NCI-H2029 (cell line): ENCODE results near the gene RPL39.
"Not testable (repeated sequence)": the region's sequence is repeated elsewhere in the genome, so short reads cannot be mapped to it uniquely, and the experiment has no call there.

Experiments
- DNase-seq: peaks from one replicate; lab custom pipeline; 2025; lab: John Stamatoyannopoulos, UW

Gene RPL39

DNA sequence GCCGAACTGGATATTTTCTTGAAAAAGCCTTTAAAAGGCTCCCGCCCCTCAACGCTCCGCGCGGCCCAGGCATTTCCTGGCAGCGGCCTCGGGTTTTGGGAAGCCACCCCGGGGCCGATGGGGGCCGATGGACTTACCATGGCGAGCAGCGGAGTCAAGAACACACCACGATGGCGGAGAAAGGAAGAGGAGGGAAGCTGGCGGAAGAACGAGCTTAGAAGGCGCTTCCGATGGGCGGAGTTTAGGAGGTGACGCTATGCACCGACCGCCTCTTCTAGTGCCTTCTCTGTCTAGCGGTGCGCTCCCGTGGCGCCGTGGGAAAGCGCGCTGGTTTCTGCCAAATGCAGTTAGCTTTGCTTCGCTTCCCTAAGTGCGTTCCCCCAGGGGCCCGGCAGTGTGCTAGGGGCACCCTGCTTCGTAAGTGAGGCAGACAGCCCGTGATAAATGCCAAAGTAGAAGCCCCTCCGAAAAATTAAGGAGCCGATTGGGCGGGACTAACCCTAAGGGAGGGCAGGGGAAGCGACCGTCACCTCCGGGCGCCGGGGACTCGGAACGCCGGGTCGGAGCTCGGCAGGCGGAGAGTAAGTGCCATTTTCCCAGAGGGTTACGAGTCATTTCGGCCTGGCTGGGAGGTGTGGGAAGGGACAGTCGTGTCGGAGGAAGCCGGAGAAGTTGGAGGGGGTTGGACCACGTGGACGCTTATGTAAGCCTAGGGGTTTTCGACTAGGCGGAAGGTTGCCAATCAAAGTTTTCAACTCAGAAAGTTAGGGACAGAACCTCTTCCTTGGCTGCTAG is at the start of gene RPL39:
TSS of gene RPL39 (minus strand) at position 194 of the 795 bp plus-strand sequence. CDS start at position 140, 54 bp downstream.
- peak; percentile 83 for DNase-seq

DNA sequence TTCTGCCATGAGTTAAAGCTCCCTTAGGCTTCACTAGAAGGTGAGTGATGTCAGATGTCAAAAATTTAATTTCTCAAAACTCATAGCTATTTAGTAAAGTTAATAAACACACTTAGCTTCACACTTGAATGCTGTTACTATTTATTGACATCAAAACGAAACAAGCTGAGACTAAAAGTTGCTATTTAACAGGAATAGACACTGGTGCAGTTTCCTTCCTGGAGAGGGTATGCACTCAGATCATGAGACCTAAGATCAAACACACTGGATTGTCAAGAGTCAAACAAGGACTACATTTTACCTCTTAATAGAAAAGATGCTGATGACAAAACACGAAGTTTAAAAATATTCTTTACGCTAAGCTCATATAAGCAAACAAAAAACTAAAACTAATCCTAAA is 42.5 kb upstream of the RPL39 start:
- DNase-seq, result no peak

DNA sequence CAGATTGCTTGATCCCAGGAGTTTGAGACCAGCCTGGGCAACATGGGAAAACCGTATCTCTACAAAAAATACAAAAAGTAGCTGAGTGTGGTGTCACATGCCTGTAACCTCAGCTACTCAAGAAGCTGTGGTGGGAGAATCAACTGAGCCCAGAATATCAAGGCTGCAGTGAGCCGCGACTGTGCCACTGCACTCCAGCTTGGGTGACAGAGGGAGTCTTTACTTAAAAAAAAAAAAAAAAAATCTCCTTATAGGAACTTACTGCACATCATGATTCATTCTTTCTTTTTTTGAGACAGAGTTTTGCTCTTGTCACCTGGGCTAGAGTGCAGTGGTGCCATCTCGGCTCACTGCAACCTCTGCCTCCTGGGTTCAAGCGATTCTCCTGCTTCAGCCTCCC is 37.0 kb upstream of the RPL39 start:
- DNase-seq, result no peak

DNA sequence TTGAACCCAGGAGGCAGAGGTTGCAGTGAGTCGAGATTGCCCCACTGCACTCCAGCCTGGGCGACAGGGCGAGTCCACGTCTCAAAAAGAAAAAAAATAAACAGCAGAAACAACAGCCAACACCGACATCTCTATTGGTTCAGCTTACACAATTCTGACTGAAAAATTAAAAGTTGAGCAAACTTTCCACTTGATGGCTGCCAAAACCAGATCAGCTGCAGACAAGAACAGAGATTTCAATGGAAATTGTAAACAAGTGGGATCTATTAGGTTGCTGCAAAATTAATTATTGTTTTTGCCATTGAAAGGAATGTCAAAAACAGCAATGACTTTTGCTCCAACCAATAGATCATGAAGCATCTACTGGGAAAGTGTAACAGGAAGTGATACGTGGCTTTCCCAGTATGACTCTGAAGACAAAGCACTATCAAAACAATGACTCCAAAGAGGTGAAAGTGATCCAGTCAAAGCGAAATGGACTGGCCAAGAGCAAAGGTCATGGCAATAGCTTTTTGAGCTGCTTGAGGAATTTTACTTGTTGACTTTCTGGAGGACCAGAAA is 35.0 kb upstream of the RPL39 start:
- no peak for DNase-seq

DNA sequence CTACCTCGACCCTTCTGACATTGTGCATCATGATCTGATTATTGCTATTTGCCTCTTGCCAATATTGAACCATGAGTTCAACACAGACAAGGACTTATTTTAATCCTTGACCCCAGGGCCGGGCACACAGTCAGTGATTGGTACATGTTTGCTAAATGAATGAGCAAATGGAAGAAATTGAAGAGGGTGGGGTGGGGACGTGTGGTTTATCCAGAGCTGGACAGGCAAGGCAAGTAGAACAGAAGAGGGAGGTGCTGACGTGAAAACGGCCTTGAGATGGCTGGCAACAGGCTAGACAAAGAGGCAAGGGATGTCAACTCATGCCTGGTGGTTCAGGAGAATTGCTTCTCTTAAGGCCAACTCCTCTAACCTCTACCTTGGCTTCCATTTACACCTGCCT is 32.8 kb upstream of the RPL39 start:
- DNase-seq, result not testable (repeated sequence)

DNA sequence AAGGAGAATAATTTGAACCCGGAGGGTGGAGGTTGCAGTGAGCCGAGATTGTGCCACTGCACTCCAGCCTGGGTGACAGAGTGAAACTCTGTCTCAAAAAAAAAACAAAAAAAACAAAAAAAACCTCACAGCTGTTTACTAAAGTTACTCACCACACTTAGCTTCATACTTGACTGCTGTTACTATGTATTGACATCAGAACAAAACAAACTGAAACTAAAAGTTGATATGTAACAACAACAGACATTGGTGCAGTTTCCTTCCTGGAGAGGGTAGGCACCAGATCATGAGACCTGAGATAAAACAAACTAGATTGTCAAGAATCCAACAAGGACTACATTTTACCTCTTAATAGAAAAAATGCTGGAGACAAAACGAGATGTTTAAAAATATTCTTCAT is 30.3 kb upstream of the RPL39 start:
- DNase-seq, result not testable (repeated sequence)

DNA sequence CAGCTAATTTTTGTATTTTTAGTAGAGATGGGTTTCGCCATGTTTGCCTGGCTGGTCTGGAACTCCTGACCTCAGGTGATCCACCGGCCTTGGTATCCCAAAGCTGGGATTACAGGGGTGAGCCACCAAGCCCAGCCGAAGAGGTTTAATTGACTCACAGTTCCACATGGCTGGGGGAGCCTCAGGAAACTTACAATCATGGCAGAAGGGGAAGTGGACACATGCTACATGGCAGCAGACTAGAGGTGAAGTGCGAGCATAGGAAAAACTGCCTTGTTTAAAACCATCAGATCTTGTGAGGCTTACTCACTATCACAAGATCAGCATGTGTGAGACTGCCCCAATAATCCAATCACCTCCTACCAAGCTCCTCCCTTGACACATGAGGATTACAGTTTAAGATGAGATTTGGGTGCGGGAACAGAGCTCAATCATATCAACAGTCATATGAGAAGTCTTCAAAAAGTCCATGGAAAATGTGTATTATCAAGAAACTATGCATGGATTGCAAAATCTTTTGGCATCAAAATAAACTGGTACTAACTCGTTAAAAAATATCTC is 25.8 kb upstream of the RPL39 start:
- DNase-seq, result no peak

DNA sequence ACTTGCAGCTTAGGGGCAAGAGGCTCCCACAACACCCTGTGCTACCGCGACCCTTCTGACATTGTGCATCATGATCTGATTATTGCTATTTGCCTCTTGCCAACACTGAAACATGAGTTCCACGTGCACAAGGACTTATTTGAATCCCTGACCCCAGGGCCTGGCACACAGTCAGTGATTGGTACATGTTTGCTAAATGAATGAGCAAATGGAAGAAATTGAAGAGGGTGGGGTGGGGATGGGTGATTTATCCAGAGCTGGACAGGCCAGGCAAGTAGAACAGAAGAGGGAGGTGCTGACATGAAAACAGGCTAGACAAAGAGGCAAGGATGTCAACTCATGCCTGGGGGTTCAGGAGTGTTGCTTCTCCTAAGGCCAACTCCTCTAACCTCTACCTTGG is 24.9 kb upstream of the RPL39 start:
- DNase-seq, result no peak

DNA sequence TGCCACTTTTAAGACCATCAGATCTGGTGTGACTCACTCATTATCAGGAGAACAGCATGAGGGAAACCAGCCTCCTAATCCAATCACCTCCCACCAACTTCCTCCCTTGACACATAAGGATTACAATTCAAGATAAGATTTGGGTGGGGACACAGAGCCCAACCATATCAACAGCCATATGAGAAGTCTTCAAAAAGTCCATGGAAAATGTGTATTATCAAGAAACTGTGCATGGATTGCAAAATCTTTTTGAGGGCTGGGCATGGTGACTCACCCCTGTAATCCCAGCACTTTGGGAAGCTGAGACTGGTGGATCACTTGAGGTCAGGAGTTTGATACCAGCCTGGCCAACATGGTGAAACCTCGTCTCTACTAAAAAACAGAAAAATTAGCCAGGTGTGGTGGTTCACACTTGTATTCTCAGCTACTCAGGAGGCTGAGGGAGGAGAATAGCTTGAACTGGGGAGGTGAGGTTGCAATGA is 17.8 kb upstream of the RPL39 start:
- no peak for DNase-seq

DNA sequence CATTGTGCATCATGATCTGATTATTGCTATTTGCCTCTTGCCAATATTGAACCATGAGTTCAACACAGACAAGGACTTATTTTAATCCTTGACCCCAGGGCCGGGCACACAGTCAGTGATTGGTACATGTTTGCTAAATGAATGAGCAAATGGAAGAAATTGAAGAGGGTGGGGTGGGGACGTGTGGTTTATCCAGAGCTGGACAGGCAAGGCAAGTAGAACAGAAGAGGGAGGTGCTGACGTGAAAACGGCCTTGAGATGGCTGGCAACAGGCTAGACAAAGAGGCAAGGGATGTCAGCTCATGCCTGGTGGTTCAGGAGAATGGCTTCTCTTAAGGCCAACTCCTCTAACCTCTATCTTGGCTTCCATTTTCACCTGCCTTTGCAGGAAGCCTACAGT is 17.0 kb upstream of the RPL39 start:
- DNase-seq, result not testable (repeated sequence)

DNA sequence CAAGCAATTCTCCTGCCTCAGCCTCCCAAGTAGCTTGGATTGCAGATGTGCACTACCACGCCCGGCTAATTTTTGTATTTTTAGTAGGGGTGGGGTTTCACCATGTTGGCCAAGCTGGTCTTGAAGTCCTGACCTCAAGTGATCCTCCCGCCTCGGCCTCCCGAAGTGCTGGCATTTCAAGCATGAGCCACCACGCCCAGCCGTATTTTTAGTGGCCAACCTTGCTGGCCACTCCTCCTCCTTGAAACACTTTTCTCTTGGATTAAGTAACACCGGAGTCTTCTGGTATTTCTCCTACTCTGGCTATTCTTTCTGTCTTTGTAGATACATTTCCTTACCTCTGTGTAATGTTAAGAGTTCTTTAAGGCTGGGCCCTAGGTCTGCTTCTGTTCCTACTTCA is 11.1 kb upstream of the RPL39 start:
- no peak for DNase-seq

DNA sequence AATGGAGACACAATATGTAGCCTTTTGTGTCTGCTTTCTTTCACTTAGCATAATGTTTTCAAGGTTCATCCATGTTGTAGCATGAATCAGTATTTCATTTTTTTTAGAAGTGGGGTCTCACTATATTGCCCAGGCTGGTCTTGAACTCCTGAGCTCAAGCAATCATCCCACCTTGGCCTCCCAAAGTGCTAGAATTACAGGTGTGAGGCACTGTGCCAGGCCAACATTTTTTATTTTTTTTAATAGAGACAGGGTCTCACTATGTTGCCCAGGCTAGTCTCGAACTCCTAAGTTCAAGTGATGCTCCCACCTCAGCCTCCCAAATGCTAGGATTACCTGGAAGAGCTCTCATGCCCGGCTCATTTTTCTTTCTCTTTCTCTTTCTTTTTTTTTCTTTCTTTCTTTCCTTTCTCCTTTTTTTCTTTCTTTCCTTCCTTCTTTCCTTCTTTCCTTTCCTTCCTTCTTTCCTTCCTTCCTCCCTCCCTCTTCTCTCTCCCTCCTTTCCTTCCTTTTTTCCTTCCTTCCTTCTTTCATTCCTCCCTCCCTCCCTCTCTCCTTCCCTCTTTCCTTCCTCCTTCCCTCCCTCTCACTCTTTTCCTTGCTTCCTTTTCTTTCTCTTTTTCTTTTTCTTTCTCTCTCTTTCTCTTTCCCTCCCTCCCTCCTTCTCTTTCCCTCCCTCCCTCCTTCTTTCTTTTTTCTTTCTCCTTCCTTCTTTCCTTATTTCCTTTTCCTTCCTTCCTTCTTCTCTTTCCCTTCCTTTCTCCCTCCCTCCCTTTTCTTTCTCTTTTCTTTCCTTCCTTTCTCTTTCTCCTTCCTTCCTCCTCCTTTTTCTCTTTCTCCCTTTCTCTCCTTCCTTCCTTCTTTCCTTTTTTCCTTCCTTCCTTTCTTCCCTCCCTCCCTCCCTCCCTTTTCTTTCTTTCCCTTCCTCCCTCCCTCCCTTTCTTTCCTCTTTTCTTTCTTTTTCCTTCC is 10.1 kb upstream of the RPL39 start:
- no peak for DNase-seq

DNA sequence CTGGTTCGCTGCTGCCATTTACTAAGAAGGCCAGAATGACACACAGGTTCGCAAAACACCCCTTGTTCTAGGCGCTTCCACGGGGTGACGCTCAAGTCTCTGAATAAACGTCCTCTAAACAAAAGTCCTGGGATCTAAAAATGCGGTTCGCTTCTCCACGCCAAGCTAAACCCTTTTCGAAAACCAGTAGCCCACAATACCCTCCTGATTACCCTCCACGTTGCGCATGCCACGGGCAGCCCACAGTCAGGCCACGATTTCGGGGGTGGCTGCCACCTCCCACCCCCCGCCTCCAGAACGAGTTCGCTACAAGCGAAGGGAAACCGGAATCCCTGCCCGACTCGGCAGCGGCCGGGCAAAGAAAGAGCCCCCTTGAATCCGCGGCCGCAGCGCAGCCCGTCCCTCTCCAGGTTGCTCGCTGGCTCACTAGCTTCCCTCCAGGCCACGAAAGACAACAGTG is 423 bp downstream of the RPL39 start:
- no peak for DNase-seq

DNA sequence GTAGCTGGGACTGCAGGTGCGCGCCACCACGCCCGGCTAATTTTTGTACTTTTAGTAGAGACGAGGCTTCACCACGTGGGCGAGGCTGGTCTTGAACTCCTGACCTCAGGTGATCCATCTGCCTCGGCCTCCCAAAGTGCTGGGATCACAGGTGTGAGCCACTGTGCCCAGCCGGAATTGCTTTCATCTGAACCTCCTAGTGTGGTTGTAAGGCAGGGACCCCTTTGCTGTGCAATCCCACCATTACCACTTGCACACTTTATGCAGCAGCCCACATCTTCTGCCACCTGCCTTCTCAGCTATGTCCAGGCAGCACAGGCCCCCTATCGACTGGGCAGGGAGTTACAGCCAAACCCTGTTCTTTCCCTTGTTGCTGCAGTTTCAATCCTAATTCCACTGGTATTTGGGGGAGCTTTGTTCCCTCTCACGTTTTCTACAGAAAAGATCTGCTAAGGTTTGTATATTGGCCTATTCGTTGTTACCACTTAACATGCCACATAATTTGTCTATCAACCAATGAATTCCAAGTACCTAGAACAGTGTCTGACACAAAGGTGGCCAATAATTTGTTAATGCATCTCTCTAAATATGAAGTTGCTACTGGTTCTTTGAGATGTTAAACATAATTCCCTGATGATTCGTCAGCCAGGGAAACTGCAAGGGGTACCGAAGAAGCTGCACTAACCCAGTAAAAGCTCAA is 6.5 kb downstream of the RPL39 start:
- no peak for DNase-seq

DNA sequence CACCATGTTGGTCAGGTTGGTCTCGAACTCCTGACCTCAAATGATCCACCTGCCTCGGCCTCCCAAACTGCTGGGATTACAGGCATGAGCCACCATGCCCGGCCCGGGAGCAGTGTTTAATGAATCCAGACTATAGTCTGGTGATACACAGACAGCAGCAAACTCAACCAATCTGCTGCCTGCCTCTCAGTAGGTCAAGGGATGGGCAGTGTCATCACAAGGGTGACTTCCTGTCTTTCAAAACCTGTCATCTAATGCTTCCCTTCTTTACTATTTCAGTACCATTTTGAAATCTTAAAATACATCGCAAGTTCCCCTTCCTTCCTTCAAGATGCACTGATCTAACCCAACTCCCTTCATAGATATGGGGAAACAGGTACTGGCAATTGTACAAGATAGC is 8.4 kb downstream of the RPL39 start:
- DNase-seq, result no peak

DNA sequence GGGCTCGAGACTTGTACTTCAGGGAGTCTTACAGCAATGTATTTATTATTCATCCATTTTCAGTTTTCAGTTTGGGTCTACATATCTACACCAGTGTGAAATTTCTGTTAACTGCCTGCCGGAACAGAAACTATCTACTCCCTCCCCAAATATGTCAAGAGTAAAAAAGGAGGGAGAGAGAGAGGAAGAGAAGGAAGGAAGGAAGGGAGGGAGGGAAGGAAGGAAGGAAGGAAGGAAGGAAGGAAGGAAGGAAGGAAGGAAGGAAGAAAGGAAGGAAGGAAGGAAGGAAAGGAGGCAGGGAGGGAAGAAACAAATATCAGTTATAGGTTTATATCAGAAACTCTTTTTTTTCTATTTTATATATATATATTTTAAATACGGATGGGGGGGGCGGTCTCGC is 12.6 kb downstream of the RPL39 start:
- no peak for DNase-seq

DNA sequence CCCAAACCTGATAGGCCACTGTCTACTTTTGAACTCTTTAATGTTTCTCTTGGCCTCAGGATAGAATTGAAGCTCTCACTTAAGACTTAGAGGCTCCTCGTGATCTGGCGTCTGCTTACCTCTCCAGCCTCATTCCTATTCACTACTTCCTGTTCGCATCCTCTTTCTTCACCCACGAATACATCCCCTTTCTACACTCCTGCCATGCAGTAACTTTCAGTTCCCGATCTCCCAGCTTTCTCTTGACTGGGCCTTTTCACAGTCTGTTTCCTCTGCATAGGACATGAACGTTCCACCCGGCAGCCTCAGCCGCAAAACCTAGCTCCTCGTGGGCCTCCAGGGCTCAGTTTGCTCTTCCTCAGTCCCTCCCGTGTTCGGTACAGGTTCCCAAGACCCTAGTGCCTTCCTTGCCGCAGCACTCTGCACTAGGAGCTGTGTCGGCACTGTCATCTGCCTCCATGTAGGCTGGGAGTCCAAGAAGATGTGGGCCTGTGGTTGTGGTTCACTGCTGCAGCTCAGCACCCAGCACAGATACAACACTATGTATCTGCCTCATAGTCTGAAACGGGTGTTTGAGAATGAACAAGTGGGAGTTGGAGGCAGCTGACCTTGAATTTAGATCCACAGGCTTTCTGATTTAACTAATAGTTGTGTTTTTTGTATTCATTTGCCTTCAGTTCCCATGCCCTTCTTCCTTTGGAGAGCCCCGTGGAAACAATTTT is 15.8 kb downstream of the RPL39 start:
- DNase-seq, result no peak

DNA sequence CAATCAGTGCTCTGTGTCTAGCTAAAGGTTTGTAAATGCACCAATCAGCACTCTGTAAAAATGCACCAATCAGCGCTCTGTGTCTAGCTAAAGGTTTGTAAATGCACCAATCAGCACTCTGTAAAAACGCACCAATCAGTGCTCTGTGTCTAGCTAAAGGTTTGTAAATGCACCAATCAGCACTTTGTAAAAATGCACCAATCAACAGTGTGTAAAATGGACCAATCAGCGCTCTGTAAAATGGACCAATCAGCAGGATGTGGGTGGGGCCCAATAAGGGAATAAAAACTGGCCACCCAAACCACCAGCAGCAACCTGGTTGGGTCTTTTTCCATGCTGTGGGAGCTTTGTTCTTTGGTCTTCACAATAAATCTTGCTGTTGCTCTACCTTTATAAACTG is 22.0 kb downstream of the RPL39 start:
- DNase-seq, result not testable (repeated sequence)

DNA sequence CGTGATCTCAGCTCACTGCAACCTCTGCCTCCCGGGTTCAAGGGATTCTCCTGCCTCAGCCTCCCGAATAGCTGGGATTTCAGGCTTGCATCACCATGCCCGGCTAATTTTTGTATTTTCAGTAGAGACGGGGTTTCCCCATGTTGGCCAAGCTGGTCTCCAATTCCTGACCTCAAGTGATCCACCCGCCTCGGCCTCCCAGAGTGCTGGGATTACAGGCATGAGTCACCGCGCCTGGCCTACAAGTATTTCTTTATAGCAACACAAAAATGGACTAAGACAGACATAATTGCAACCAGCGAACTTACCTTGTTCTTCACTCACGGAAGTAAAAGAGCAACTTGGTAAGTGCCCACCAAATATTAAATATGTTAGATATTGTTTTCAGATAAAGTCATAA is 23.0 kb downstream of the RPL39 start:
- DNase-seq, result not testable (repeated sequence)

DNA sequence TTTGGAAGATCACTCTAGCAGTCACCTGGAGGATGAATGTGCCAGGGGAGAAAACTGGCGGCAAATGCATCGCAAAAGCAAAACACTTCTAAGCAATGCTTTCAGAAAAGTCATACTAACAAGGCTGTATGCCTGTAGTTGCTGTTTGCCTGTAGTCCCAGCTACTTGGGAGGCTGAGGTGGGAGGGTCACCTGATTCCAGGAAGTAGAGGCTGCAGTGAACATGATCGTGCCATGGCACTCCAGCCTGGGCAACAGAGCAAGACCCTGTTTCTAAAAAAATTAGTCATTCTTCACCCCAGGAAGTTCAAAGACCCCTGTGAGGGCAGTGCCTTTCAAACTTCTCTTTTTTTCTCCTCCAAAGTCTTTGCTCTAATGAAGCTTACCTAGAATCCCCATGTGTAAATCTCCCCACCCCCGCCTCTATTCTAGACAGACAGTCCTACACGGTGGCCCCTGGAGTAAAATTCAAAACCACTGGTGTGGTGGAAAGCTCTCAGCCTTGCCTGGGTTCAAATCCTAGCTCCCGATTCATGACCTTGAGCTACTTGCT is 27.5 kb downstream of the RPL39 start:
- DNase-seq, result no peak
